Activated CD4-positive, alpha-beta T cell treated with anti-CD3 and anti-CD28 coated beads, Interleukin-10, Interleukin-2, amounts not matched to agents 100 ng/mL and 50 ng/mL, durations not matched to agents 16 hours and 8 hours (primary cell): Measurements from ENCODE around the gene FNBP1.
"Not testable (repeated sequence)": the region's sequence is repeated elsewhere in the genome, so short reads cannot be mapped to it uniquely, and the experiment has no call there.

Experiments used
- DNase-seq: peaks from one replicate; pipeline ENCODE4 v3.0.0-alpha.2; 2020

The FNBP1 gene

DNA sequence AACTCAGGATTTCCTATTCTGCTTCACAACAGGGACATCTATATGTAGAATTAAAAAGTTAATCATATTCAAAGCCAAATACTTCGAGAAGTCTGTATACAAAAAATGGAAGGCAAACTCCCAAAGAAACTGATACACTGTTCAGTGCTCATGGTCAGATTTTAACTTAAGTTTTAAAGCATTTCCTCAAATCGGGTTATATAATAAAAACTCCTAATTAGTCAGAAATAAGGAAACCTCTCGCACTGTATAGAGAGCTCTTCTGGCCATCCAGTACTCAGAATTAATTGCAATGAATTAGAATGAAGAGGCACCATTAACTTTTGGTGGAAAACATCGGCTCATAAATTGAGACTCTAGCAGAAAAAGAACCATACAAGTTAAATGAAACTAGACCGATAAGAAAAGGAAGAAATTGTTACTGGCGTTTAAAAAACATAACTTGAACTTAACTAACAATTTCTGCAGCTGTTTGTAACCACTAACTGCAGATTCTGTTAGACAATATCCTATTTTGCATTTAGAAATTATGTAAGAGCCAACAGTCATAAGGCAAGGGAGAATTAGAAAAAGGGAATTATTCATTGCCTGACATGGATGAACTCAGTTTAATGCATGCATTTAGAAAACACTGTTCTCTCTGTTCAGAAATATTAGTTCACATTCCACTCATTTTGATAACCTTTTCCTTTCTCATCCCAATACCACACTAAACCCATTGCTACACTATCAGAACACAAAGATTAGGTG is 96.6 kb downstream of the FNBP1 start:
- DNase-seq: no peak

DNA sequence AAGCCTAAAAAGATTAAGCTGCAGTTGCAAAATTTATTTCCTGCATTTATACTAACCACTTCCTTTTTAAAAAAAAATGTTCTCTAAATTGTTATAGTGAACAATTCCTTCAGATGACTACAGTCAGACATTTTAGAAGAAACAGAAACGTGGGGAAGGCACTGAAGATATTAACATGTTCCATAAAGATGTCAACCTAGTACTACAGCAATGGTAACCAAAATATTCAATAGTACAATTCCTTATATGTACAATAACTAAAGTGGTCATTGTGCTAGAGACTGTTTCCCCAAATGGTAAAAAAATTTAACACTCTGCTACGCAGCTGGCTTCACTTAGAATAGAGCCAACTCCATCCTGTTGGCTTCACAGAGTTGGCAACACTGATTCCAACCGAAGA is 97.7 kb downstream of the FNBP1 start:
- no peak for DNase-seq

DNA sequence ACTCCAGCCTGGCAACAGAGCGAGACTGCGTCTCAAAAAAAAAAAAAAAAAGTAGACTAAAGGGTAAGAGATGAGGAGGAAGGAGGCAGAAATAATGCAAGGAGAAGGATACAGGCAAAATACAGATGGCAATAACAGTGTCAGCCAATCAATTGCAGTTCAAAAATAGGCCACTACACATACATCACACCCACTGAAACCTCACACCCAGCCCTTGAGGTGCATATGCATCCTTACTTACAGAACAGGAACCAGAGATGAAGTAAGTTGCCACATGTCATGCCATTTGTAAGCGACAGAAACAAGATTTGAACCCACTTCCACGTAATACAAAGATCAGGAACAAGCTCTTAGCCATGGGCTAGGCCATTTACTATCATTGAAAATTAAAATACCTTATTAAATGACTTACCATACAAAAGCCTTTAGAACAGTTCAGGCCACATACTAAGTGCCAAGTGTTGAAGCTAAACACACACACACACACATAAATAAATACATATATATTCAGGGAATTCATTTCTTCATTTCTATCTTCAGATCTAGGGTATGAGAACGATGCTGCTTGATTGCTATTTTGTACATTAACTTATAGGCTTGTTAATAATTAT is 98.4 kb downstream of the FNBP1 start:
- peak; percentile 75 for DNase-seq

GRCh38 chr9:129939431-129939830 is 103.6 kb downstream of the FNBP1 start:
- no peak for DNase-seq

- no peak for DNase-seq
Measured at GRCh38 chr9:129938291-129938979, 104.6 kb downstream of the FNBP1 start.

DNA sequence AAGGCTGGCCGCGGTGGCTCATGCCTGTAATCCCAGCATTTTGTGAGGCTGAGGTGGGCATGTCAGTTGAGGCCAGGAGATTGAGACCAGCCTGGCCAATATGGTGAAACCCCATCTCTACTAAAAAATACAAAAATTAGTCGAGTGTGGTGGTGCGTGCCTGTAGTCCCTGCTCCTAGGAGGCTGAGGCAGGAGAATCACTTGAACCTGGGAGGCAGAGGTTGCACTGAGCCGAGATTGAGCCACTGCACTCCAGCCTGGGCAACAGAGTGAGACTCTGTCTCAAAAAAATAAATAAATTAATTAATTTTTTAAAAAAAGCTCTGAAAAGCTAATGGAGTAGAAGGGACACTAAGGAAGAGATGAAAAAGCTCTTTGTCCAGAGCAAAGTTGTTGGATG is 105.1 kb downstream of the FNBP1 start:
- DNase-seq: not testable (repeated sequence)

- DNase-seq: no peak
Measured at GRCh38 chr9:129936222-129936621, 106.8 kb downstream of the FNBP1 start.

DNA sequence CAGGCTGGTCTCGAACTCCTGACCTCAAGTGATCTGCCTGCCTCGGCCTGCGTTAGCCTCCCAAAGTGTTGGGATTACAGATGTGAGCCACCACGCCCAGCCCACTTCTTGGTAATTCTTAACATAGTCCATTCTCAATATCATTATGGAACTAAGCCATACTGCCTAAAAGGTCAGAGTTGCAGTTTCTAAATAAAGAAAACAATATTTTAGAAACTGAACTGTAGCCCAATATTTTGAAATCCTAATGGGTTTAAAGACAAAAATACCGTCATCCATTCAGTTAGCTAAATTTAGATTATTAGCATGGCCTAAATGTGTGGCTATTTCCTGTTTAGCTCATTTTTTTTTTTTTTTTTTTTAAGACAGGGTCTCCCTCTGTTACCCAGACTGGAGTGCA is 108.2 kb downstream of the FNBP1 start:
- DNase-seq: no peak

DNA sequence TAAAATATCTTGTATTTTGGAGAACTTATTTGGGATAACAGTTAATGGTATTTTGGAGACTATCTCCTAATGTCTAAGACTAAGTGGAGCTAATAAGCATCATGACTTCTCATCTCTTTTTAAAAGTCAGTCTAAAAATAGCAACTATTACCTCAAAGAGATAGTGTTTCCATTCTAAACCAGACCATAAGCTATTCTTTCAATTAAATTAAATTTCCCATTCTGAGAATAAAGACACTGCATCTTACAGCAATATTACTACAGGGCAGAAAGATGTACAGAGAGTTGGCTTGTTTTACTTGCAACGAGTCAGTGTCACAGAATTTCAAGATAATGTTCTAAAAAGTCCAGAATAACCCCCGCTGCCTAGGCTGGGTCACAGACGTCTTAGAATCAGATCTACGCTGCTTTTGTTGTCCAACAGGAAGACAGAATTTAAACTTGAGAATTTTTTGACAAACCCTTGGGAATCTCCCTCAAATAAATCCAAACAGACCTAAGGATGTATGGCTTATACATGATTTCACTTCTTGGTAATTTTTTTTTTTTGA is 108.9 kb downstream of the FNBP1 start:
- no peak for DNase-seq

GRCh38 chr9:129933185-129934040 is 109.6 kb downstream of the FNBP1 start:
- no peak for DNase-seq

DNA sequence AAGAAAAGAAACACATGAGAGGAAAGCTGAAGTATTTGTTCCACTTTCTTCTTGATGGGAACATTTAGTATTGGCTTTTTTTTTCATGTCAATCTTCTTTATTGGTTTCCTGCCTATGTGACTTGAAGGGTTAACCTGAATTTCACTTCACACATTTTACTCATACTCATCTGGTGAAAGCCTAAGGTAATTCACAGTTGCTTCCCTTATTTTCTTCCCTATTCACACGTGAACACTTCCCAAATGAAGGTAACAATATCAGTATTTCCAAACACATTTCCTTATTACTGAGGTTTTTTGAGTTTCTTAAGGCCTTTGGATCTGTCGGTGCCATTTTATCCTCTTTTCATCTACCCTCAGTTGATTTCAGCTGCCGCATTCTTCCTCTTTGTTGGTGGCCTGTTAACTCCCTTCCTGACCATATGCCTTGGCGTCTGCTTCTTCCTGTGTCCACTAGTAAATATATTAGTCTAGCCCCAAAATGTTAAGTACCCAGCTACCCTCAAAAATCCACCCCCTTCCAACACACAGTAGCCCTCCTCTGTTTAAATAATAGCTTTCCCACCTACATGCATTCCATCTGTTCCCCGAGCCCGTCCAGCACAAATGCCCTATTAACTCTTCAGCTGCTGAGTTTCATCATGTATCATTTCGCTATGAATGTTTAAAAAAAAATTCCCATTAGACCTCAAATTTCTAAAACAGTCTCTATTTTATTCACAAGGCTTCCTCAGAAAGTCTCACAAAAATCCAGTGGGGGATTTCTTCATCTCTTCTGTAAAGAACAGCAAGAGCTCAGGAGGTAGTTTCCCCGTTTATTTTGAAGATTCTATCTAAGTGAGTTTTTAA is 110.5 kb downstream of the FNBP1 start:
- peak; percentile 39 for DNase-seq

GRCh38 chr9:129930743-129931142 is 112.2 kb downstream of the FNBP1 start:
- DNase-seq: no peak

DNA sequence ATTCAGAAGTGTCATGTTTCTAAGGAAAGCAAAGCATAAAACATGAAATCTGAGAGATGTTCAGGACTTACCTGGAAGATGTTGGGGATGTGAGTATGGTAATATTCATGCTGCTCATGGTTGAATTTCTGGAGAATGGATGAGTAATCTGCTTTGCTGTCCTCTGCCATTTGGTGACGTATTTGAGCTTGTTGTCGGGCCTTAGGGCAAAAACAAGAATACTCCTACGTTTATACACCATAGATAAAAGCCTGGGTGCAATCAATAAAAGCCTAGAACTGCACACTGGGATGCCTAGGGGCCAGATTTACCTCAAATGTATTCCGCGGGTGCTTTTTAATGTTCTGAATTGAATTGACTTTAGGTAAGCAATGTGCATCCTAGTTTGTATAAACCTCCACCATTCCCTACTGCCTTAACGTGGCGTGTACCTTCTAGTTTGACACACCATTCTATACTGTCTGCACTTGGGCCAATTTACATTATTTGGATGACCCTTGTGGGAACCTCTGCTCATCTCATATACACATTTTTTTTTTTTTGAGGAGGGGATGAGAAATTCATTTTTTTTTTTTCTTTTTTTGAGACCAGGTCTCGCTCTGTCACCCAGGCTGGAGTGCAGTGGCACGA is 113.4 kb downstream of the FNBP1 start:
- DNase-seq: no peak

DNA sequence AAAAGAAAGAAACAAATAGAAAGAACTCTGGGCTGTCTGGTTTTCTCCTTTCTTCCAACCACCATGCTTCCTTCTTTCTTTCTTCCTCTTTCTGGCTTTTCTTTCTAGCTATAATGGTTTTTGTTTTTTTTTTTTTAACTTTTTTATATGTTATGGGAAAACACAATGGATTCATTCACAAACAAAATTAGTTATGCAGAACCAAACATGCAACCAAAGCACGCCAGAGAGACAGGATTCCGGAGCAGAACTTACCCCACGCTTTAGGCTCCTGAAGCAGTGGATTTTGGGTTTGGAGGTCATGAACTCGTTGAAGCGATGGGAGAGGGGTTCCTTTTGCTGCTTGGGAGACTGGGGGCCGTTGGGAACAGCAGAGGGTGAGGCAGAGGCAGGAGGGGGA is 119.4 kb downstream of the FNBP1 start:
- DNase-seq: no peak

- DNase-seq: no peak
Measured at GRCh38 chr9:129921905-129922304, 121.1 kb downstream of the FNBP1 start.

DNA sequence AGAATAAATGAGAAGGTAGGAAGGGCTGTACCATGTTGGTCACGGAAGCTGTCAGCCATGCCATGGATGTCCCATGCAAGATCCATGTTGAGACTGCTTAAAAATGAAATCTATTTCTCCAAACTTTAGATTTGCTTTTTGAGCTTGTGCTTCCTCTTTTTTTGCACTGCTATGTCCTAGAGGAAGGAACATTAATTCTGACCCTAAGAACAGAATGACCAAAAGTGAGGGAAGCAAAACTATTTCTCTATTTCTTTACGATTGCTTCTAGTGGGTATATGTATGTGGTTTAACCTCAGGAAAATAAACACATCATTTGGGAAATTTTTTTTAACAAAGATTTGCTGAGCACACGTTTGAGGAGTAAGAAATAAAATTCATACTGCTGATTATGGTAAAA is 123.1 kb downstream of the FNBP1 start:
- DNase-seq: no peak

DNA sequence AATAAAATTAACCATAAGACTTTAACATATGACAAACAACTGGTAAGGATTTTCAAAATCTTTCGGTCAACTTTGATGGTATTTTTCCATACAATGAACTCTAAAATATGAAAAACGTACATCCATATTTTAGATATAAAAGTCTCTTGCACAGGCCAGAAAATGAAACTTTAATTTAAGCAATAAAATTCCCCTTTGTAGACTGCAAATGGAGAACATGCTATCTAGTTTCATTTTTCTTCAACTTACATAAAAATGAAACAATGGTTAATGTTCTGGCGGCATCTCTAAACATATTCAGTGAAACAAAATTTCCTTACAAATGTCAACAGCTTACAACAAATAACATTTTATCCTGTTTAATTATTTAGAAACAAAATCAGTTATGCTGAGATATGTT is 123.7 kb downstream of the FNBP1 start:
- DNase-seq: no peak

DNA sequence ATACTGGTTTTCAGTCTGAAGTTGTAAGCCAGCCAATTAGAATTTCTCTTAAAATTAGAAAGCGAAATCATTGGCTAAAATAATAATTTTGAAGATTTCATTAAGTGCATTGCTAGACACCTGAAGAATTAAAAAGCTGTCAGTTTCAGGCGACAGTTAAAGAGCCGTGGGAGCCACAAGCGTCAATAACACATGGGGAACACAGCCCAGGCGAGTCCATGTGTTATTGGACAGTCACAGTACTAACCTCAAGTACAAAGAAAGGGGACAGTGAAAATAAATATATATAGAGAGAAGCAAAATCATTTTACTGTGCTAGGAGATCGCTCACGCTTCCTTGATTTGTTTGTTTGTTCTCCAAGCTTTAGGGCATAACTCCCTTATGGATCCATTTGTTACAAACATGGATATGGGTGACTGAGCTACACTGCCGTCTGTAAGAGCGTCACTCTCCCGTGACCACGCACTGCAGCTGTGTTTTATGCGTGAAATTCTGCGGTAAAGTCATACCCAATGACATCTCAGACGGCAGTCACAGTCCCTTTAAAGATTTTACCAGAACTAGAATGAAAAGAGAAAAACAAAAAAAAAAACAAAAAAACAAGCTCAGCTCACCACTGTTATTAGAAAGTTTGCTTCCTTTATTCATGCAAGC is 124.6 kb downstream of the FNBP1 start:
- DNase-seq: no peak

DNA sequence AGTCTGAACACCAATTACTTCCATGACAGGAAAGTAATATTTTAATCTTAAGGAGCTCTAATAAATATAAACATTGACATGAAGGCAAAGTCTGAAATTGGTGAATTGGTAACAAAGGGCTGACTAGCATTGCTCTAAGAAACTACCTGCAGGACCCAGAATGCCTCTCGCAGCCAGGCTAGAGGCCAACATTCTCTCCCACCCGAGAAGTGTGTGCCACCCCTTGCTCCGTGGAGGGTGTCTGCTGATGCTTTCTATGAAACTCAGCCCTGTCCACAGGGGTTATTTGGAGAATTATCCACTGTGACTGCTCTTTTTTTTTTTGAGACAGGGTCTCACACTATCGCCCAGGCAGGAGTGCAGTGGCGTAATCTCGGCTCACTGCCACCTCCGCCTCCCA is 126.3 kb downstream of the FNBP1 start:
- DNase-seq: no peak

DNA sequence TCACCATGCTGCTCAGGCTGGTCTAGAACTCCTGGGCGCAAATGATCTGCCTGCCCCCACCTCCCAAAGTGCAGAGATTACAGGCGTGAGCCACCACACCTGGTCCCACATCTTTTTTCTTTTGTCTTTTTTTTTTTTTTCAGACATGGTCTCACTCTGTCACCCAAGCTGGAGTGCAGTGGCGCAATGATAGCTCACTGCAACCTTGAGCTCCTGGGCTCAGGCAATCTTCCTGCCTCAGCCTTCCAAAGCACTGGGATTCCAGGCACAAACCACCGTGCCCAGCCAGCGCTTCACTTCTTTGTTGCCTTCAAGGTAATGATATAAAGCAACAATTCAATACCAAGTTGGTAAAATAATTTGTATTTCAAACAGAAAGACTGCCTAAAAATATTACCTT is 128.9 kb downstream of the FNBP1 start:
- DNase-seq: no peak
